ENCODE measurements around the gene C5. TPM values are rescaled to one million over a fixed set of nuclear protein-coding genes. Genes with fewer than 3 reads are reported as not detected.
A peak's percentile ranks its signal among the peaks of the same experiment; 100 is the strongest.

The C5 gene
- polyA plus RNA-seq, 4 donors: 4.1 to 25.4 (median 7.5) TPM

DNA sequence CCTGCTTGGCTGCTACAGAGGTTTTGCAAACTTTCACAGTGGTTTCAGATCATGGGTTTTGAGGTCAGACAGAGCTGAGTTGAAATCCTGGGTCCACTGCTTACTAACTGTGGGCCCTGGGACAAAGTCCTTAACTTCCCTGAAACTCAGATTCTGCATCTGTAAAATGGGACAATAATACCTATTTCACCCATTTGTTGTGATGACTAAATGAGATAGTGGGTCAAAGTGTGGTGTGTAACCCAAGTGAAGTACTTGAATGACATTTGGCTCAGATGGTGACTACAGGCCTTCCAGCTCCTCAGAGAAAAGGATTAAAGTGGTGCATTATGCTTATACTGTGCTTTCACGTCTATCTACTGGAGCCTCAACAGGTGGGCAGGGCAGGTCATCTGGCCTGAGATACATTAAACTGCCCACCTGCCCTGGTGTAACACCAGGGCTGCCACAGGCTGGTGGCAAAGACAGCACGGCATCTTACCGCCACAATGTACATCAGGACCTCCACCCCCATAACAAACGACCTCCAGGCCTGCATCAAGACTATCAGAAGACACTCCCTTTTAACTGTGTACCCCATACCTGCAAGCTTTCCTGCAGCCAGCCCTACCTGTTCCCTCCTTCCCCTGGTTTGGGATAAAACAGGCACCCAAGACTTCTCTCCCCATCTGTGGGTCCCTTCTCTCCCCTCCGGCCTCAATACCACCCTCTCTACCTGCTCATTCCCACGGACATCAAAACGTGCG lies 122.6 kb downstream of the C5 start:
- Histone ChIP-seq H3K27ac (ENCODE audit: low read depth in 1 of 3, low read length in 2 of 3) (peak overlapping the region in 2 of 3 donors; percentile 90 to 91), H3K4me3 (ENCODE audit: low read depth in 1 of 3, low read length in 3 of 3) (peak overlapping the region in 1 of 3 donors; percentile 74), H3K9me3 (ENCODE audit: control insufficient read depth in 2 of 2, insufficient read depth in 1 of 2, low read depth in 1 of 2, low read length in 1 of 2) (no peaks in the 10 kb centered on the region), H3K4me1 (ENCODE audit: control insufficient read depth in 3 of 3, insufficient read depth in 2 of 3, low read depth in 1 of 3, low read length in 2 of 3) (peaks cover 0 to 10% (median 2%) of the 10 kb centered on the region in 3 donors), H3K27me3 (ENCODE audit: control insufficient read depth in 3 of 3, insufficient read depth in 3 of 3, low read length in 3 of 3) (no peaks in the 10 kb centered on the region), H3K36me3 (ENCODE audit: control insufficient read depth in 3 of 3, insufficient read depth in 2 of 3, low read depth in 1 of 3, low read length in 3 of 3) (no peaks in the 10 kb centered on the region)
- WGBS, 3 donors: 47 to 70% (median 66%) methylated on average over 7 to 8 of the region's 8 CpGs
- FAIRE-seq: no peak
- no peak for DNase-seq

DNA sequence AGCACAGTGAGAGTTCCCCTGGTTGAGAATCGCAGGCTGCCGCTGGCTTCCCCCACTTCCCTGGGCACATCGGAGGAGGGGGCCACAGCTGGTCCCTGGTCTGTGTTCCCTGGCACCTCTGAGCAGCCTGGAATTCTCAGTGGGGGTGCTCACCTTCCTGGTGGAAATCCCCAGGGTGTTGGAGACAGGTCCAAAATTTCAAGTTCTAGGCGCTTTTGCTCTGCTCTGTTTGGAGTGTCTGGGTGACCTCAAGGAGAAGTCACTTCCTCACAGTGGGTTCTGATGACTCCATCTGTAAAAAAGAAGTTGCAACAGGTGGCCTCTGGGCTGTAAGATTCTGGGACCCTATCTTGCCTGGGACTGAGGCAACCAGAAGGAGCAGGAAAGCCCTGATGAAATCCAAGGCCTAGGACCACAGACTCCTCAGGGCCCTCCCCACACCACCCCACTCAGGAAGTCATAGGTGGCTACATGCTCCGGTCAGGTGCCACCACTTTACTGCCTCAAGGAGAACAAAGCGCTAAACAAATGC lies 123.6 kb downstream of the C5 start, which contains the start of gene TRAF1:
Gene TRAF1 (minus strand): TSS at position 400 of the 532 bp plus-strand sequence. CDS start 721 bp downstream, outside the sequence.
- peaks cover 0 to 5% (median 0%) of the 10 kb centered on the region in 3 donors for H3K36me3 ChIP-seq (ENCODE audit: control insufficient read depth in 3 of 3, insufficient read depth in 2 of 3, low read depth in 1 of 3, low read length in 3 of 3)
- FAIRE-seq (no peak), DNase-seq (no peak)
- H3K27ac ChIP-seq (ENCODE audit: low read depth in 1 of 3, low read length in 2 of 3): peak within 1 kb of the TSS in 2 of 3 donors; percentile 90 to 91
- WGBS, 3 donors: 70 to 83% (median 75%) methylated on average over 6 of the region's 6 CpGs
- H3K4me1 ChIP-seq (ENCODE audit: control insufficient read depth in 3 of 3, insufficient read depth in 2 of 3, low read depth in 1 of 3, low read length in 2 of 3): peaks cover 0 to 10% (median 2%) of the 10 kb centered on the region in 3 donors
- peak within 1 kb of the TSS in 1 of 3 donors; percentile 48 for H3K4me3 ChIP-seq (ENCODE audit: low read depth in 1 of 3, low read length in 3 of 3)
- no peaks in the 10 kb centered on the region for H3K9me3 ChIP-seq (ENCODE audit: control insufficient read depth in 2 of 2, insufficient read depth in 1 of 2, low read depth in 1 of 2, low read length in 1 of 2)
- no peaks in the 10 kb centered on the region for H3K27me3 ChIP-seq (ENCODE audit: control insufficient read depth in 3 of 3, insufficient read depth in 3 of 3, low read length in 3 of 3)

GRCh38 chr9:120925535-120926396 lies 124.3 kb downstream of the C5 start:
- Histone ChIP-seq H3K27ac (ENCODE audit: low read depth in 1 of 3, low read length in 2 of 3) (peak overlapping the region in 2 of 3 donors; percentile 90 to 91), H3K36me3 (ENCODE audit: control insufficient read depth in 3 of 3, insufficient read depth in 2 of 3, low read depth in 1 of 3, low read length in 3 of 3) (peaks cover 0 to 5% (median 0%) of the 10 kb centered on the region in 3 donors), H3K4me1 (ENCODE audit: control insufficient read depth in 3 of 3, insufficient read depth in 2 of 3, low read depth in 1 of 3, low read length in 2 of 3) (peaks cover 0 to 10% (median 2%) of the 10 kb centered on the region in 3 donors), H3K9me3 (ENCODE audit: control insufficient read depth in 2 of 2, insufficient read depth in 1 of 2, low read depth in 1 of 2, low read length in 1 of 2) (no peaks in the 10 kb centered on the region), H3K4me3 (ENCODE audit: low read depth in 1 of 3, low read length in 3 of 3) (peak overlapping the region in 1 of 3 donors; percentile 48), H3K27me3 (ENCODE audit: control insufficient read depth in 3 of 3, insufficient read depth in 3 of 3, low read length in 3 of 3) (no peaks in the 10 kb centered on the region)
- WGBS, 3 donors: 56 to 74% (median 62%) methylated on average over 13 of the region's 13 CpGs
- FAIRE-seq (no peak), DNase-seq (no peak)

GRCh38 chr9:120924698-120925534 lies 125.2 kb downstream of the C5 start:
- H3K4me1 ChIP-seq (ENCODE audit: control insufficient read depth in 3 of 3, insufficient read depth in 2 of 3, low read depth in 1 of 3, low read length in 2 of 3): peaks cover 0 to 12% (median 2%) of the 10 kb centered on the region in 3 donors
- FAIRE-seq (no peak), DNase-seq (no peak)
- peak overlapping the region in 2 of 3 donors; percentile 90 to 91 for H3K27ac ChIP-seq (ENCODE audit: low read depth in 1 of 3, low read length in 2 of 3)
- peaks cover 0 to 5% (median 0%) of the 10 kb centered on the region in 3 donors for H3K36me3 ChIP-seq (ENCODE audit: control insufficient read depth in 3 of 3, insufficient read depth in 2 of 3, low read depth in 1 of 3, low read length in 3 of 3)
- no peaks in the 10 kb centered on the region for H3K9me3 ChIP-seq (ENCODE audit: control insufficient read depth in 2 of 2, insufficient read depth in 1 of 2, low read depth in 1 of 2, low read length in 1 of 2)
- 71 to 81% (median 73%) methylated on average over 11 of the region's 11 CpGs for WGBS, 3 donors
- H3K27me3 ChIP-seq (ENCODE audit: control insufficient read depth in 3 of 3, insufficient read depth in 3 of 3, low read length in 3 of 3): no peaks in the 10 kb centered on the region
- peak overlapping the region in 1 of 3 donors; percentile 12 for H3K4me3 ChIP-seq (ENCODE audit: low read depth in 1 of 3, low read length in 3 of 3)

DNA sequence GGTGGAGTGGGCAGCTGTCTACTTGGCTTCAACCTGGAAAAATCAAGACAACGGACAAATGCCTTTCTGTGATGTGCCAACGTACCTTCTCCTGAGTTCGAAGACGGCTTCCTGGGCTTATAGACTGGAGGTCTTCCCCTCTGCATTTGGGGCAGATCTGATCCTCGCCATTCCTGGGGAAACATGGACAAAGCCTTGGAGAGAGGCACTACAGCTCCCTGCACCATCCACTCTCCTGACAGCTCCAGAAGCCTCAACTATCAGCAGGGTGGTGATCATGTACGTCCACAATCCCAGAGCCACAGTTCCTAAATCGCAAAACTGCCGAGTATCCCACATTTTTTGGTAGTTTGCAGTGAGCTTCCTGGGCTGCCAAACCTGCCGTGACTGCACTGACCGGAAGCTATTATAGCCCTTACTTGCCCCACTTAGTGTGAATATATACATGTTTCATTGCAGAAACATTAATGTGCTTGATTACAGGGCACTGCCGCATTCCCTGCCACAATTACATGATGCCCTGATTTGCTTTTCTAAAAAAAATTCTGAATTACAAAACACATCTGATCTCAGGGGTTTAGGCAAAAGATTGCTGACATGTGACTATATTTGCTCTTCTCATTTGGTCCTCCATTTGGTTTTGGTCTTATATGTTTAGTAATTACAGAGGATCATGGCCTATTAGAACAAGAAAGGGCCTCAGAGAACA lies 126.3 kb downstream of the C5 start:
- Histone ChIP-seq H3K4me1 (ENCODE audit: control insufficient read depth in 3 of 3, insufficient read depth in 2 of 3, low read depth in 1 of 3, low read length in 2 of 3) (peaks cover 0 to 6% (median 0%) of the 10 kb centered on the region in 3 donors), H3K27me3 (ENCODE audit: control insufficient read depth in 3 of 3, insufficient read depth in 3 of 3, low read length in 3 of 3) (no peaks in the 10 kb centered on the region), H3K4me3 (ENCODE audit: low read depth in 1 of 3, low read length in 3 of 3) (no peak overlapping the region), H3K27ac (ENCODE audit: low read depth in 1 of 3, low read length in 2 of 3) (peak overlapping the region in 2 of 3 donors; percentile 22 to 69), H3K9me3 (ENCODE audit: control insufficient read depth in 2 of 2, insufficient read depth in 1 of 2, low read depth in 1 of 2, low read length in 1 of 2) (no peaks in the 10 kb centered on the region), H3K36me3 (ENCODE audit: control insufficient read depth in 3 of 3, insufficient read depth in 2 of 3, low read depth in 1 of 3, low read length in 3 of 3) (peaks cover 0 to 7% (median 0%) of the 10 kb centered on the region in 3 donors)
- DNase-seq (no peak), FAIRE-seq (no peak)
- WGBS, 3 donors: 72 to 87% (median 85%) methylated on average over 11 of the region's 11 CpGs

- DNase-seq (no peak), FAIRE-seq (no peak)
- H3K27ac ChIP-seq (ENCODE audit: low read depth in 1 of 3, low read length in 2 of 3): peak overlapping the region in 2 of 3 donors; percentile 23 to 45
- H3K27me3 ChIP-seq (ENCODE audit: control insufficient read depth in 3 of 3, insufficient read depth in 3 of 3, low read length in 3 of 3): no peaks in the 10 kb centered on the region
- H3K9me3 ChIP-seq (ENCODE audit: control insufficient read depth in 2 of 2, insufficient read depth in 1 of 2, low read depth in 1 of 2, low read length in 1 of 2): peaks cover 0 to under 1% of the 10 kb centered on the region in 2 donors
- peaks cover 0 to 6% (median 0%) of the 10 kb centered on the region in 3 donors for H3K4me1 ChIP-seq (ENCODE audit: control insufficient read depth in 3 of 3, insufficient read depth in 2 of 3, low read depth in 1 of 3, low read length in 2 of 3)
- 61 to 75% (median 65%) methylated on average over 7 of the region's 7 CpGs for WGBS, 3 donors
- no peak overlapping the region for H3K4me3 ChIP-seq (ENCODE audit: low read depth in 1 of 3, low read length in 3 of 3)
- H3K36me3 ChIP-seq (ENCODE audit: control insufficient read depth in 3 of 3, insufficient read depth in 2 of 3, low read depth in 1 of 3, low read length in 3 of 3): peaks cover 0 to 10% (median 0%) of the 10 kb centered on the region in 3 donors
Measured at GRCh38 chr9:120922404-120923195, 127.5 kb downstream of the C5 start.
